IMR-90 (cell line): ENCODE data around the gene GNAZ. TPM values are rescaled to one million over a fixed set of nuclear protein-coding genes. Genes with fewer than 3 reads are reported as not detected.

ENCODE experiments used
- ATAC-seq: fragments of 200-7000 bp; cut with Tn5 transposase; 2 replicates; pipeline ENCODE4 v1.9.1; 2020; ENCODE audit warnings: low read depth, mild to moderate bottlenecking, moderate library complexity
- BruUV-seq: library from RNA; stranded (reverse); fragments of 400-500 nt; replicated peaks from 2 replicates; lab custom pipeline; 2021; lab: Mats Ljungman, UMichigan
- CTCF ChIA-PET: fragments of 300-600 bp; formaldehyde crosslinking; extraction: SDS; loops from one replicate; lab custom pipeline; 2021; ENCODE audit warnings: antibody characterized with exemption; lab: Yijun Ruan, JAX
- POLR2A ChIA-PET: fragments of 300-600 bp; sonication (Branson Sonifier 250); formaldehyde crosslinking; loops from one replicate; lab custom pipeline; 2022; ENCODE audit warnings: antibody characterized with exemption; ENCODE audit not compliant: unreplicated experiment; lab: Charles Lee
- DNase-seq: peaks from one replicate; pipeline ENCODE4 v3.0.0; 2013
- H2AFZ ChIP-seq: replicated peaks from 2 replicates; pipeline ENCODE3; 2013; ENCODE audit warnings: low read length, mild to moderate bottlenecking; ENCODE audit not compliant: poor library complexity
- H2AK5ac ChIP-seq: 2 replicates; pipeline ENCODE4 v1.6.1; 2013; ENCODE audit warnings: low read depth, low read length, inconsistent platforms
- H2AK9ac ChIP-seq: replicated peaks from 2 replicates; pipeline ENCODE3; 2013; ENCODE audit warnings: mild to moderate bottlenecking, low read depth, low read length, moderate library complexity; ENCODE audit not compliant: poor library complexity
- H2BK120ac ChIP-seq: 2 replicates; pipeline ENCODE4 v1.6.1; 2013; ENCODE audit warnings: low read depth, low read length, inconsistent platforms
- H2BK15ac ChIP-seq: 3 replicates; pipeline ENCODE4 v1.6.1; 2013; ENCODE audit warnings: low read depth, low read length, inconsistent platforms
- H2BK20ac ChIP-seq: 2 replicates; pipeline ENCODE4 v1.6.1; 2013; ENCODE audit warnings: low read depth, mild to moderate bottlenecking, inconsistent platforms, low read length, moderate library complexity
- H2BK5ac ChIP-seq: 2 replicates; pipeline ENCODE4 v1.6.1; 2013; ENCODE audit warnings: mild to moderate bottlenecking, low read depth, low read length, inconsistent platforms; ENCODE audit not compliant: poor library complexity, severe bottlenecking
- H3K14ac ChIP-seq: replicated peaks from 2 replicates; pipeline ENCODE4 v1.6.1; 2013; ENCODE audit warnings: low read depth, low read length, inconsistent platforms
- H3K18ac ChIP-seq: 2 replicates; pipeline ENCODE4 v1.6.1; 2013; ENCODE audit warnings: low read depth, low read length, control low read depth
- H3K23ac ChIP-seq: 2 replicates; pipeline ENCODE4 v1.6.1; 2013; ENCODE audit warnings: low read depth, low read length, inconsistent platforms
- H3K27ac ChIP-seq: 2 replicates; pipeline ENCODE4 v1.5.1; 2013; ENCODE audit warnings: mild to moderate bottlenecking, control low read depth, low read length; ENCODE audit not compliant: insufficient read depth
- H3K27me3 ChIP-seq: 2 replicates; pipeline ENCODE4 v1.6.1; 2013; ENCODE audit warnings: low read length; ENCODE audit not compliant: control insufficient read depth, insufficient read depth
- H3K36me3 ChIP-seq: 2 replicates; pipeline ENCODE4 v1.6.1; 2013; ENCODE audit warnings: low read length, mixed read lengths; ENCODE audit not compliant: control insufficient read depth, insufficient read depth
- H3K4ac ChIP-seq: 2 replicates; pipeline ENCODE4 v1.6.1; 2013; ENCODE audit warnings: low read depth, low read length, inconsistent platforms
- H3K4me1 ChIP-seq: 2 replicates; pipeline ENCODE4 v1.6.1; 2013; ENCODE audit warnings: low read length, mixed read lengths; ENCODE audit not compliant: control insufficient read depth, insufficient read depth
- H3K4me2 ChIP-seq: 2 replicates; pipeline ENCODE4 v1.6.1; 2013; ENCODE audit warnings: low read depth, mild to moderate bottlenecking, control low read depth, low read length, moderate library complexity
- H3K4me3 ChIP-seq: 2 replicates; pipeline ENCODE4 v1.5.1; 2013; ENCODE audit warnings: low read depth, mild to moderate bottlenecking, control low read depth, low read length, moderate library complexity; ENCODE audit not compliant: insufficient read depth
- H3K56ac ChIP-seq: 2 replicates; pipeline ENCODE4 v1.6.1; 2013; ENCODE audit warnings: low read length, inconsistent platforms; ENCODE audit not compliant: insufficient read depth; ENCODE audit errors: extremely low read depth
- H3K79me1 ChIP-seq, 2 experiments: 2 replicates each; pipeline ENCODE4 v1.6.1; 2013; ENCODE audit warnings: low read length in 2 of 2, inconsistent platforms in 1 of 2, low read depth in 1 of 2
- H3K9ac ChIP-seq: 2 replicates; pipeline ENCODE4 v1.6.1; 2013; ENCODE audit warnings: low read depth, low read length, control low read depth
- H3K9me1 ChIP-seq: 2 replicates; pipeline ENCODE4 v1.6.1; 2013; ENCODE audit warnings: low read length, inconsistent platforms; ENCODE audit not compliant: insufficient read depth
- H3K9me3 ChIP-seq: 2 replicates; pipeline ENCODE4 v1.6.1; 2013; ENCODE audit warnings: low read length; ENCODE audit not compliant: control insufficient read depth, insufficient read depth
- H4K20me1 ChIP-seq: 2 replicates; pipeline ENCODE4 v1.6.1; 2013; ENCODE audit warnings: low read length, inconsistent platforms; ENCODE audit not compliant: insufficient read depth
- H4K5ac ChIP-seq: 2 replicates; pipeline ENCODE4 v1.6.1; 2013; ENCODE audit warnings: mild to moderate bottlenecking, low read depth, low read length, control low read depth
- H4K8ac ChIP-seq, 2 experiments: 2 replicates each; pipeline ENCODE4 v1.6.1; 2013; ENCODE audit warnings: low read depth in 2 of 2, low read length in 2 of 2, control low read depth in 1 of 2, inconsistent platforms in 1 of 2
- H4K91ac ChIP-seq: 2 replicates; pipeline ENCODE4 v1.6.1; 2013; ENCODE audit warnings: low read depth, low read length, inconsistent platforms; ENCODE audit not compliant: insufficient read depth
- BHLHE40 ChIP-seq: fragments of 150-350 bp; IDR thresholded peaks from 2 replicates; pipeline ENCODE4 v1.6.1; 2016; ENCODE audit warnings: mild to moderate bottlenecking, low read depth, low read length
- MAFK ChIP-seq: IDR thresholded peaks from 2 replicates; pipeline ENCODE4 v1.6.1; 2012; ENCODE audit warnings: low read depth, low read length, improper control_type of control experiment
- MAZ ChIP-seq: IDR thresholded peaks from 2 replicates; pipeline ENCODE4 v1.6.1; 2012; ENCODE audit warnings: low read depth, mild to moderate bottlenecking, low read length, improper control_type of control experiment, moderate library complexity, borderline replicate concordance
- MXI1 ChIP-seq: IDR thresholded peaks from 2 replicates; pipeline ENCODE4 v1.6.1; 2012; ENCODE audit warnings: low read depth, mild to moderate bottlenecking, low read length, moderate library complexity, borderline replicate concordance
- POLR2A ChIP-seq: IDR thresholded peaks from 2 replicates; pipeline ENCODE4 v1.6.1; 2012; ENCODE audit warnings: mild to moderate bottlenecking, low read depth, low read length
- RAD21 ChIP-seq: IDR thresholded peaks from 2 replicates; pipeline ENCODE4 v1.6.1; 2012; ENCODE audit warnings: low read length, improper control_type of control experiment
- RCOR1 ChIP-seq: IDR thresholded peaks from 2 replicates; pipeline ENCODE4 v1.6.1; 2012; ENCODE audit warnings: mild to moderate bottlenecking, low read length, improper control_type of control experiment; ENCODE audit not compliant: insufficient replicate concordance
- SMC3 ChIP-seq: fragments of 150-350 bp; IDR thresholded peaks from 2 replicates; pipeline ENCODE4 v1.6.1; 2016; ENCODE audit warnings: low read depth, mild to moderate bottlenecking, antibody characterized with exemption, low read length, moderate library complexity
- WGBS, 2 experiments: methylation state at CpG; one replicate each; pipeline versions ENCODE4 v1.1.5 to v1.1.7; 2013; ENCODE audit warnings: missing lambda C conversion rate in 2 of 2; ENCODE audit not compliant: insufficient read length in 1 of 2; ENCODE audit errors: extremely low coverage in 2 of 2; 5-methylcytosine and 5-hydroxymethylcytosine counted together
- dilution Hi-C: fragments of 300-500 bp; cut with HindIII; formaldehyde crosslinking; loops from one replicate; pipeline ENCODE4 v1.14.3; 2018; ENCODE audit warnings: low sequenced_read_pairs; ENCODE audit not compliant: unreplicated experiment
- in situ Hi-C: fragments of 300-500 bp; cut with MboI; formaldehyde crosslinking; loops from 3 replicates; pipeline ENCODE4 v1.14.3; 2019; ENCODE audit warnings: low sequenced_read_pairs, inconsistent platforms, mixed read lengths
- intact Hi-C: fragments of 100-400 bp; cut with micrococcal nuclease; formaldehyde crosslinking; loops from 2 replicates; pipeline ENCODE4 v1.10.0; 2022
- polyA plus RNA-seq, 3 experiments: library from polyadenylated mRNA; depleted of rRNA; stranded (reverse); fragments of >200 nt; gene quantifications; 2 replicates each; pipeline ENCODE4 v1.2.3, GENCODE V29; 2012; ENCODE audit warnings: low replicate concordance in 1 of 3
- total RNA-seq: library from RNA; depleted of rRNA; stranded (reverse); fragments of >200 nt; gene quantifications from 2 replicates; pipeline ENCODE4 v1.2.3, GENCODE V29; 2012
- TF ChIP-seq, protein P1 (sequence below): fragments of 150-350 bp; IDR thresholded peaks from 2 replicates; pipeline ENCODE4 v1.6.1; 2016; ENCODE audit warnings: low read depth, mild to moderate bottlenecking, low read length, moderate library complexity, borderline replicate concordance

GNAZ gene
- total and polyA plus RNA-seq, 2 of the 4 experiments (the other 2 are of a cell fraction) = 1.5 to 2.5 TPM

DNA sequence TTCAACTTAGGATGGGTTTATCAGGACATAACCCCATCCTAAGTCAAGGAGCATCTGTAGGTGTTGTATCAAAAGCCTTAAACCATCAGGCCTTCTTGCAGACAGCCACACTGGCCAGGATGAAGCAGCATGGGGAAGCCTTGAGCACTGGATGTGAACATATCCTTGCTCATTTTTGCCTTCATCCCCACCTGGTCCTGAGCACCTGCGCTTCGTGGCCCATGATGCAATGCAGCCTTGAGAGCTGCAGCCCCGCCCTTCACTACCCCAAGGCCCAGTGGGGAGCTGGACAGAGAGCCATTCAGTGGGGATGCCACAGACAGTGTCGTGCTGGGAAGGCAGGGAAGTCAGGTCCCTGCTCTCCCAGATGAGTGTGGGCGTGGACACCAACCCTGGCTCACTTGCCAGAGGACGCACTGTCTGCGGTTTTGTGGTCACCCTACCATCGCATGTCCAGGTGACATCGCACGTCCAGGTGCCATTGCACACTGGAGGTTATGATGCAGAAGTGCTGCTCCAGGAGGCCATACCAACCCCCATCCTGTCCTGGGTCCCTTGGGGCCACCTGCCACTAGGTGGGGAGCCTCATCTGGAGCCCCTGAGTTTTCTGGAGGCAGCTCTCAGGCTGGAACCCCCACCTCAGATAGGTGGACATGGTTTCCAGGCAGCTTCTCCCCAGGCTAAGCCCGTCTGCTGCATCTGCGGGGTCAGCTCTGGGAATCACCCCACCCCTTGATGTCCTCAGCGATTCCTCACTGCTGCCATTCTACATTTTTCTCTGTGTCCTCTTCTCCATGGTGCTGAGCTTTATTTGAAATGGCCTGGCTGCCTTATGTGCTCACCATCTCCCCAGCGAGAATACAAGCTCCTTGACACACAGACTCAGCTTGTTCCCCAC lies 14.4 kb downstream of the GNAZ start:
- Histone ChIP-seq H3K9me1 (0 out of 2 replicates have a peak, but pooled peaks cover 2% of the 10 kb centered on the region), H2AK5ac (no peak overlapping the region), H2BK5ac (no peak overlapping the region), H4K20me1 (no peaks in the 10 kb centered on the region), H3K56ac (no peak overlapping the region), H4K8ac (no peak overlapping the region), H3K79me1 (no peaks in the 10 kb centered on the region), H3K36me3 (no peaks in the 10 kb centered on the region), H3K4me2 (no peak overlapping the region), H3K27ac (no peak overlapping the region), H2BK20ac (no peak overlapping the region), H3K4ac (no peak overlapping the region), H2AFZ (no peak overlapping the region), H3K9ac (no peak overlapping the region), H3K4me3 (no peak overlapping the region), H2BK15ac (no peak overlapping the region), H3K4me1 (no peaks in the 10 kb centered on the region), H2BK120ac (no peak overlapping the region), H2AK9ac (no peak overlapping the region), H3K27me3 (no peaks in the 10 kb centered on the region; the same call in 1 of the 2 replicates), H3K14ac (no peak overlapping the region), H3K23ac (no peak overlapping the region), H3K18ac (no peak overlapping the region), H4K5ac (no peak overlapping the region), H4K91ac (no peak overlapping the region), H3K9me3 (no peaks in the 10 kb centered on the region)
- CTCF ChIA-PET = no interaction called here
- dilution Hi-C loops (no loop called here), intact Hi-C loops (no loop called here), in situ Hi-C loops (no loop called here)
- BruUV-seq = no TSS peak
- POLR2A ChIA-PET = no interaction called here
- 85% methylated on average over 5 of the region's 14 CpGs; no CpG with 5 or more reads in 1 of the 2 experiments for WGBS, 2 experiments
- ATAC-seq = no peak
- no peak for TF ChIP-seq MAFK
- TF ChIP-seq, protein P1, sequence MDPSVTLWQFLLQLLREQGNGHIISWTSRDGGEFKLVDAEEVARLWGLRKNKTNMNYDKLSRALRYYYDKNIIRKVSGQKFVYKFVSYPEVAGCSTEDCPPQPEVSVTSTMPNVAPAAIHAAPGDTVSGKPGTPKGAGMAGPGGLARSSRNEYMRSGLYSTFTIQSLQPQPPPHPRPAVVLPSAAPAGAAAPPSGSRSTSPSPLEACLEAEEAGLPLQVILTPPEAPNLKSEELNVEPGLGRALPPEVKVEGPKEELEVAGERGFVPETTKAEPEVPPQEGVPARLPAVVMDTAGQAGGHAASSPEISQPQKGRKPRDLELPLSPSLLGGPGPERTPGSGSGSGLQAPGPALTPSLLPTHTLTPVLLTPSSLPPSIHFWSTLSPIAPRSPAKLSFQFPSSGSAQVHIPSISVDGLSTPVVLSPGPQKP = no peak
- TF ChIP-seq POLR2A = no peak
- no peak for TF ChIP-seq MAZ
- no peak for TF ChIP-seq RAD21
- TF ChIP-seq BHLHE40 = no peak
- no peak for TF ChIP-seq MXI1
- no peak for TF ChIP-seq SMC3
- no peak for TF ChIP-seq RCOR1
- no peak for DNase-seq
